Neural cell (in vitro differentiated cells): ENCODE data around the gene PRICKLE2. TPM values are rescaled to one million over a fixed set of nuclear protein-coding genes. Genes with fewer than 3 reads are reported as not detected.

Source experiments
- H2AFZ ChIP-seq: fragments of 200-600, 300-800 bp; sonication (generic), shearing (Covaris generic); 2 replicates; pipeline ENCODE4 v1.6.0; 2014; ENCODE audit warnings: low read depth, mild to moderate bottlenecking, antibody characterized with exemption, low read length, moderate library complexity
- H3F3A ChIP-seq: fragments of 200-600 bp; shearing (Covaris generic); 2 replicates; pipeline ENCODE4 v1.6.1; 2016; ENCODE audit warnings: mild to moderate bottlenecking, moderate library complexity, mixed read lengths, antibody characterized with exemption, low read length; ENCODE audit not compliant: insufficient read depth, poor library complexity, severe bottlenecking
- H3K27ac ChIP-seq: fragments of 200-600, 300-800 bp; sonication (generic), shearing (Covaris generic); 2 replicates; pipeline ENCODE4 v1.5.1; 2014; ENCODE audit warnings: mild to moderate bottlenecking, low read length, moderate library complexity
- H3K27me3 ChIP-seq: fragments of 300-800, 200-600 bp; sonication (generic), shearing (Covaris generic); 2 replicates; pipeline ENCODE4 v1.6.0; 2014; ENCODE audit warnings: mild to moderate bottlenecking, low read depth, low read length, moderate library complexity; ENCODE audit not compliant: insufficient read depth
- H3K36me3 ChIP-seq: fragments of 300-800, 200-600 bp; sonication (generic), shearing (Covaris generic); 2 replicates; pipeline ENCODE4 v1.5.1; 2014; ENCODE audit warnings: mild to moderate bottlenecking, antibody characterized with exemption, low read length, moderate library complexity; ENCODE audit not compliant: insufficient read depth
- H3K4me2 ChIP-seq: fragments of 300-800, 200-600 bp; sonication (generic), shearing (Covaris generic); 2 replicates; pipeline ENCODE4 v1.6.0; 2014; ENCODE audit warnings: mild to moderate bottlenecking, low read length
- H3K4me3 ChIP-seq: fragments of 300-800, 200-600 bp; sonication (generic), shearing (Covaris generic); 2 replicates; pipeline ENCODE4 v1.5.1; 2014; ENCODE audit warnings: mild to moderate bottlenecking, low read length, moderate library complexity
- H3K79me2 ChIP-seq: fragments of 200-600 bp; shearing (Covaris generic); replicated peaks from 2 replicates; pipeline ENCODE4 v1.6.0; 2014; ENCODE audit warnings: mild to moderate bottlenecking, low read length, moderate library complexity; ENCODE audit not compliant: insufficient read depth
- H3K9ac ChIP-seq: fragments of 300-800, 200-600 bp; sonication (generic), shearing (Covaris generic); 2 replicates; pipeline ENCODE4 v1.6.1; 2016; ENCODE audit warnings: mild to moderate bottlenecking, low read length, mixed read lengths
- H3K9me2 ChIP-seq: fragments of 200-600 bp; shearing (Covaris generic); 2 replicates; pipeline ENCODE4 v1.6.1; 2016; ENCODE audit warnings: mild to moderate bottlenecking, low read length, mixed read lengths; ENCODE audit not compliant: insufficient read depth
- H3K9me3 ChIP-seq: fragments of 200-600, 300-800 bp; sonication (generic), shearing (Covaris generic); 2 replicates; pipeline ENCODE4 v1.6.1; 2016; ENCODE audit warnings: mild to moderate bottlenecking, mixed run types, low read length, moderate library complexity, mixed read lengths
- H4K20me1 ChIP-seq: fragments of 200-600 bp; shearing (Covaris generic); 2 replicates; pipeline ENCODE4 v1.6.1; 2016; ENCODE audit warnings: mild to moderate bottlenecking, mixed run types; ENCODE audit not compliant: insufficient read depth
- EP300 ChIP-seq: fragments of 450-650 bp; conservative IDR thresholded peaks from 2 replicates; pipeline ENCODE4 v1.6.1; 2014; ENCODE audit warnings: antibody characterized with exemption, mild to moderate bottlenecking, moderate library complexity; ENCODE audit not compliant: poor library complexity, severe bottlenecking
- EZH2 ChIP-seq: fragments of 200-600, 300-800 bp; shearing (Covaris generic), sonication (generic); IDR thresholded peaks from 2 replicates; pipeline ENCODE4 v1.6.1; 2014; ENCODE audit warnings: antibody characterized with exemption, low read length, borderline replicate concordance, mild to moderate bottlenecking; ENCODE audit not compliant: insufficient read depth, poor library complexity, severe bottlenecking
- MXI1 ChIP-seq: fragments of 450-650 bp; conservative IDR thresholded peaks from 2 replicates; pipeline ENCODE4 v1.6.1; 2014; ENCODE audit warnings: antibody characterized with exemption, mild to moderate bottlenecking; ENCODE audit not compliant: poor library complexity, severe bottlenecking
- POLR2AphosphoS5 ChIP-seq: IDR thresholded peaks from 2 replicates; pipeline ENCODE4 v1.6.1; 2012
- RAD21 ChIP-seq: fragments of 450-650 bp; conservative IDR thresholded peaks from 2 replicates; pipeline ENCODE4 v1.6.1; 2014; ENCODE audit warnings: antibody characterized with exemption, mild to moderate bottlenecking, moderate library complexity
- REST ChIP-seq: IDR thresholded peaks from 2 replicates; pipeline ENCODE4 v1.6.1; 2012; ENCODE audit warnings: borderline replicate concordance
- SMC3 ChIP-seq: fragments of 450-650 bp; conservative IDR thresholded peaks from 2 replicates; pipeline ENCODE4 v1.6.1; 2014; ENCODE audit warnings: antibody characterized with exemption, mild to moderate bottlenecking, moderate library complexity; ENCODE audit not compliant: poor library complexity
- TAF1 ChIP-seq: IDR thresholded peaks from 2 replicates; pipeline ENCODE4 v1.6.1; 2012; ENCODE audit warnings: low read depth
- polyA plus RNA-seq: library from polyadenylated mRNA; depleted of rRNA; stranded (reverse); fragments of >200 nt; gene quantifications from 2 replicates; pipeline ENCODE4 v1.2.3, GENCODE V29; 2014
- TF ChIP-seq, protein P1 (sequence below): fragments of 450-650 bp; IDR thresholded peaks from 2 replicates; pipeline ENCODE4 v1.5.1; 2014; ENCODE audit warnings: antibody characterized with exemption, mild to moderate bottlenecking, moderate library complexity; ENCODE audit not compliant: poor library complexity, severe bottlenecking

The PRICKLE2 gene
- polyA plus RNA-seq, 1 donor from 2014 or later, result 8.7 TPM

- H3K79me2 ChIP-seq, result no peaks in the 10 kb centered on the region
- H3K9ac ChIP-seq, result no peak overlapping the region
- H3K4me2 ChIP-seq, result no peak overlapping the region
- no peak overlapping the region for H2AFZ ChIP-seq
- H3K9me3 ChIP-seq, result no peaks in the 10 kb centered on the region
- H3K4me3 ChIP-seq, result no peak overlapping the region
- no peak for TF ChIP-seq EZH2
- TF ChIP-seq TAF1, result no peak
- no peak for TF ChIP-seq REST
- TF ChIP-seq POLR2AphosphoS5, result no peak
- no peak for TF ChIP-seq RAD21
- TF ChIP-seq SMC3, result no peak
- no peak for TF ChIP-seq EP300
- TF ChIP-seq, protein P1, sequence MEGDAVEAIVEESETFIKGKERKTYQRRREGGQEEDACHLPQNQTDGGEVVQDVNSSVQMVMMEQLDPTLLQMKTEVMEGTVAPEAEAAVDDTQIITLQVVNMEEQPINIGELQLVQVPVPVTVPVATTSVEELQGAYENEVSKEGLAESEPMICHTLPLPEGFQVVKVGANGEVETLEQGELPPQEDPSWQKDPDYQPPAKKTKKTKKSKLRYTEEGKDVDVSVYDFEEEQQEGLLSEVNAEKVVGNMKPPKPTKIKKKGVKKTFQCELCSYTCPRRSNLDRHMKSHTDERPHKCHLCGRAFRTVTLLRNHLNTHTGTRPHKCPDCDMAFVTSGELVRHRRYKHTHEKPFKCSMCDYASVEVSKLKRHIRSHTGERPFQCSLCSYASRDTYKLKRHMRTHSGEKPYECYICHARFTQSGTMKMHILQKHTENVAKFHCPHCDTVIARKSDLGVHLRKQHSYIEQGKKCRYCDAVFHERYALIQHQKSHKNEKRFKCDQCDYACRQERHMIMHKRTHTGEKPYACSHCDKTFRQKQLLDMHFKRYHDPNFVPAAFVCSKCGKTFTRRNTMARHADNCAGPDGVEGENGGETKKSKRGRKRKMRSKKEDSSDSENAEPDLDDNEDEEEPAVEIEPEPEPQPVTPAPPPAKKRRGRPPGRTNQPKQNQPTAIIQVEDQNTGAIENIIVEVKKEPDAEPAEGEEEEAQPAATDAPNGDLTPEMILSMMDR, result no peak
- TF ChIP-seq MXI1, result no peak
- no peaks in the 10 kb centered on the region for H3K27me3 ChIP-seq
- no peaks in the 10 kb centered on the region for H3F3A ChIP-seq
- H3K36me3 ChIP-seq, result no peaks in the 10 kb centered on the region
- H4K20me1 ChIP-seq, result no peaks in the 10 kb centered on the region
- H3K27ac ChIP-seq, result no peak overlapping the region
- H3K9me2 ChIP-seq, result no peaks in the 10 kb centered on the region
Measured at GRCh38 chr3:64064804-64065203, 160.5 kb downstream of the PRICKLE2 start.

- H3K4me2 ChIP-seq, result no peak overlapping the region
Measured at GRCh38 chr3:64063983-64064438, 161.3 kb downstream of the PRICKLE2 start.

More at GRCh38 chr3:64063983-64064438, 161.3 kb downstream of the PRICKLE2 start:
- Histone ChIP-seq H3K27ac (no peak overlapping the region), H3F3A (no peaks in the 10 kb centered on the region), H3K79me2 (no peaks in the 10 kb centered on the region), H3K9me3 (no peaks in the 10 kb centered on the region), H3K9ac (no peak overlapping the region), H2AFZ (no peak overlapping the region), H3K4me3 (no peak overlapping the region), H3K9me2 (no peaks in the 10 kb centered on the region), H3K27me3 (no peaks in the 10 kb centered on the region), H4K20me1 (no peaks in the 10 kb centered on the region), H3K36me3 (no peaks in the 10 kb centered on the region)
- TF ChIP-seq EP300 (no peak), RAD21 (no peak), TAF1 (no peak), REST (no peak), EZH2 (no peak), SMC3 (no peak), MXI1 (no peak), POLR2AphosphoS5 (no peak)
- TF ChIP-seq, protein P1, result no peak
